ENCODE data around the gene APOL4.

APOL4 gene

GRCh38 chr22:36199001-36199551, 2.5 kb downstream of the APOL4 start:
- TF ChIP-seq CTCF (IDR thresholded peaks at IDR 0.05; ENCODE audit: control insufficient read depth, insufficient read depth, low read depth, low read length, missing control alignments), result peak; percentile 9
- no peak overlapping the region for H3K4me3 ChIP-seq (ENCODE audit: control insufficient read depth, low read depth, low read length)
- no peak for DNase-seq (ENCODE audit: low read depth)

GRCh38 chr22:36198536-36198935, 3.1 kb downstream of the APOL4 start:
- TF ChIP-seq CTCF (IDR thresholded peaks at IDR 0.05; ENCODE audit: control insufficient read depth, insufficient read depth, low read depth, low read length, missing control alignments), result no peak
- no peak for DNase-seq (ENCODE audit: low read depth)
- no peak overlapping the region for H3K4me3 ChIP-seq (ENCODE audit: control insufficient read depth, low read depth, low read length)

GRCh38 chr22:36197514-36198146, 4.0 kb downstream of the APOL4 start:
- no peak for TF ChIP-seq CTCF (IDR thresholded peaks at IDR 0.05; ENCODE audit: control insufficient read depth, insufficient read depth, low read depth, low read length, missing control alignments)
- DNase-seq (ENCODE audit: low read depth), result no peak
- no peak overlapping the region for H3K4me3 ChIP-seq (ENCODE audit: control insufficient read depth, low read depth, low read length)

- H3K4me3 ChIP-seq (ENCODE audit: control insufficient read depth, low read depth, low read length), result no peak overlapping the region
- TF ChIP-seq CTCF (IDR thresholded peaks at IDR 0.05; ENCODE audit: control insufficient read depth, insufficient read depth, low read depth, low read length, missing control alignments), result no peak
- DNase-seq (ENCODE audit: low read depth), result no peak
Observed at GRCh38 chr22:36197065-36197440, 4.6 kb downstream of the APOL4 start.

GRCh38 chr22:36196254-36197064, 5.2 kb downstream of the APOL4 start:
- no peak for TF ChIP-seq CTCF (IDR thresholded peaks at IDR 0.05; ENCODE audit: control insufficient read depth, insufficient read depth, low read depth, low read length, missing control alignments)
- no peak overlapping the region for H3K4me3 ChIP-seq (ENCODE audit: control insufficient read depth, low read depth, low read length)
- DNase-seq (ENCODE audit: low read depth), result no peak

GRCh38 chr22:36194971-36195370, 6.6 kb downstream of the APOL4 start:
- peak; percentile 41 for DNase-seq (ENCODE audit: low read depth)
- H3K4me3 ChIP-seq (ENCODE audit: control insufficient read depth, low read depth, low read length), result no peak overlapping the region
- peak; percentile 79 for TF ChIP-seq CTCF (IDR thresholded peaks at IDR 0.05; ENCODE audit: control insufficient read depth, insufficient read depth, low read depth, low read length, missing control alignments)

All from AG09309 (cell line).